Fibroblast of peridontal ligament (primary cell): ENCODE measurements around the gene ALX3.
A peak's percentile ranks its signal among the peaks of the same experiment; 100 is the strongest.

Experiments used
- DNase-seq: peaks from one replicate; pipeline ENCODE4 v3.0.0-alpha.2; 2010; ENCODE audit errors: extremely low read depth

ALX3 gene

DNA sequence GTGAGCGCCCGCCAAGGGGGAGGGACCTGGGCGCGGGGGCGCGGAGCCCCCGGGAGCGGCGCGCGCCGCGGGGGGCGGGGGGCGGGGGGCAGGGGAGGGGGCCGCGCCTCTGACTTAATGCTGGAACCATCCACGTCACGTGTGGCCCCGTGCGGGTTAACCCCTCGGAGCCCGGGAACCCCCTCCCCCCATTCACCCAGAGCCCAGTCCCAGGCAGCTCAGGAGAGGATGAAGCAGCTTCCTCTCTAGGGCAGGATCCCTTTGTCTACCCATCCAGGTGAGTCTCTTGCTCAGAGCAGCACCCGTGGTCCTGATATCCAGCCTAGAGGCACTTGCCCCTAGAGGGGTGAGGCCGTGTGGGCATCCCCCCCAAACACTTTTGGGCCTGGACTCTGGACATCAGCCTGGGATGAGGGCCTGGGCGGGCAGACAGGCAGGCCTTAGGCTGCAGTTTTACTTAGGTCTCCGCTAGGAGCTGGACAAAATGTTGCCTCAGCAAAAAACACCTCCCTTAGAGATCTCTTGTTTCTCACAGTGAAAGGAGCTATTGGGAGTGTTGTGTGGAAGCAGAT lies at the start of gene ALX3:
TSS of gene ALX3 (minus strand) at position 2 of the 572 bp plus-strand sequence. CDS start 60 bp downstream, outside the sequence.
- DNase-seq: no peak

DNA sequence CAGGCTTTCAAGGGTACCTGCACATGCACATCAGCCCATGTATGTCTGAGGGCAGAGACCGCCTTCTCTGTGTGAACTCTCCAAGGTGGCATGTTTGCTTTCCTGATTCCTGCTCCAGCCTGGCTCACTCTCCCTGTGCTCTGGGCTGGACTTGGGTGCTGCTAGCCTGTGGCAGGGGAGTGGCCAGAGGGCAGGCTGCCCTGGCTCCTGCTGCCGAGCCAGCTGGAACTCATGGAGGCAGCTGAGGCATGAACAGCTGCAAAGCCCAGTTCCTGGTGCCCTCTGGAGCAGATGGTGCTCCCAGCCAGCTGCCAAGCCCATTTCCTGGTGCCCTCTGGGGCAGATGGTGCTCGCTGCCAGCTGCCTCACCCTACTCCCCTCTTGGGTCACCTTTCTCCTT lies 49.4 kb upstream of the ALX3 start:
- no peak for DNase-seq

DNA sequence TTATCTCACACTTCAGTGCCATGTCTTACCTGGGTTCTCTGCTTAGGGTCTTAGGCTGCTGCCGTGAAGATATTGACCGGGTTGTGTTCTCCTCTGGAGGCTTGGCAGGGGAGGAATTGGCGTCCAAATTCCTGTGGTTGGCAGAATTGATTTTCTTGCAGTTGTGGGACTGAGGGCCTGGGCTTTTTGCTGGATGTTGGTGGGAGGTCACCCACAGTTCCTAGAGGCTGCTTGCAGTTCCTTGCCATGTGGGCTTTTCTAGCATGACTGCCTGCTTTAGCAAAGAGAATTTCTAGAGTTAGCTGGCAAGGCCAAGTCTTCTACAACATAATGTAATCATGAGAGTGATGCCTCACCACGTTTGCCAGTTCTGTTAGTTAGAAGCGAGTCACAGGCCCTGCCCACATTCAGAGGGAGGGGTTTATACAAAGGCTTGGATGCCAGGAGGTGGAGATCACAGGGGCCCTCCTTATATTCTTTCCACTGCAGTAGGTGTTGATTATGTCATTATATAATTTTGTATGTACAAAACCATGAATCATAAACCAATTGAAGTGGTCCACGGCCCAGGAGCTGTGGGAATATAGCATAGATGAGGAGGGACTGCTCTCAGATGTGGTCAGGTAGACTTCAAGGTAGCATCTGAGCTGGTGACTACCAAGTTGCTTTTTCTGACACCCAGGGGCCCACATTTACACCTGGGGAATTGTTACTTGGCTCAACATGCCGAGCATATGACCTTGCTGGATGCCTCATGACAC lies 48.3 kb upstream of the ALX3 start:
- peak; percentile 62 for DNase-seq

DNA sequence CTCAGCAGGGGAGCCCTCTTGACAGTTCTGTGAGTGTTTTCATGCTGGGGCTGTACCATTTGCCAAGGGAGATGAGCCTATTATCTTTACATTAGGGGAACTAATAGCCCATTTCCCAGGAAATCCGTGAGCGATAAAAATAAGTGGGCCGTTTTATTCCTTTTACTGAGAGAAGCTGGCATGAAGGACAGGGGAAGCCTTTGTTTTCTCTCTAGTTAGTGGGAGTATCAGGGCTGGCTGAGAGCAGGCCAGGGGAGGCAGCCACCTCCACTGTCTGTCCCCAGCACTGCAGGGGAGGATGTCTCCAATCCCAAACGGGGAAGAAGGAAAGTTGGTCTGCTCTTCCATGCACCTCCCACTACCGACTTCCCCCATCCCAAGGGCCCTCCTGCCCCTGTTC lies 44.3 kb upstream of the ALX3 start:
- no peak for DNase-seq

GRCh38 chr1:110114173-110114572 lies 43.7 kb upstream of the ALX3 start:
- DNase-seq: no peak

GRCh38 chr1:110113551-110113950 lies 43.1 kb upstream of the ALX3 start:
- DNase-seq: no peak

DNA sequence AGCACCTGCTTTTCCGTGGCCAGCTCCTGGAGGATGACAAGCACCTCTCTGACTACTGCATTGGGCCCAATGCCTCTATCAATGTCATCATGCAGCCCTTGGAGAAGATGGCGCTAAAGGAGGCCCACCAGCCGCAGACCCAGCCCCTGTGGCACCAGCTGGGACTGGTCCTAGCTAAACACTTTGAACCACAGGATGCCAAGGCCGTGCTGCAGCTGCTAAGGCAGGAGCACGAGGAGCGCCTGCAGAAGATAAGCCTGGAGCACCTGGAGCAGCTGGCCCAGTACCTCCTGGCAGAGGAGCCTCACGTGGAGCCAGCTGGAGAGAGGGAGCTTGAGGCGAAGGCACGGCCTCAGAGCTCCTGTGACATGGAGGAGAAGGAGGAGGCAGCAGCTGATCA lies 42.2 kb upstream of the ALX3 start:
- no peak for DNase-seq

GRCh38 chr1:110112143-110112542 lies 41.7 kb upstream of the ALX3 start, which contains the start of gene UBL4B:
TSS of gene UBL4B (plus strand) at chr1:110112443. CDS start at chr1:110112535, 92 bp downstream.
- no peak for DNase-seq

GRCh38 chr1:110111081-110111480 lies 40.6 kb upstream of the ALX3 start:
- DNase-seq: no peak

DNA sequence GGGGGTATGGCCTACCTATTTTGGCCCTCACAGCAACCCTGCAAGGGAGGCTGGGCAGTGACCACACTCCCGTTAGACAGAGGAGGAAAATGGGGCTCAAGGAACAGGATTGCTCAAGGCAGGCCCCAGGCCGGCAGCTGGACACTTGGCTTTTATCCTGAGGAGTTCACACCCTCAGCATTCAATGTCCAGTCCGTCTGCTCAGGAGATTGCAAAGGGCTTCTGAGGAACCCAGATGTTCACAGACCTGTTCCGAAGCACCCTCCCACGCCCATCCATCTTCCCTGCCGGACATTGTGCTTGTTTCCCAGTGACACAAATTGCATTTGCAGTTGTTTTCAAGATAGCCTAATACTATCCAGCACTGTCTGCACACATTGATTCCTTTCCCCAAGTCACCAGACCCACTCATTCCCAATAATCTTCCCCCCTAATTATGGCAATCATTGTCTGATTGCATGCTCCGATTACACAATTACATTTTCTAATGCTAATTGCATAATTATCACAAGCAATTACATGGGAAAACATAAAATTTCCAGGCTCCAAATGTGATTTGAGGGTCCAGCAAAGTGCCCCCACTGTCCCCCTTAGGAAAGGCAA lies 37.5 kb upstream of the ALX3 start:
- no peak for DNase-seq

GRCh38 chr1:110106013-110106941 lies 35.8 kb upstream of the ALX3 start:
- DNase-seq: peak; percentile 69

GRCh38 chr1:110102081-110102480 lies 31.6 kb upstream of the ALX3 start:
- no peak for DNase-seq

DNA sequence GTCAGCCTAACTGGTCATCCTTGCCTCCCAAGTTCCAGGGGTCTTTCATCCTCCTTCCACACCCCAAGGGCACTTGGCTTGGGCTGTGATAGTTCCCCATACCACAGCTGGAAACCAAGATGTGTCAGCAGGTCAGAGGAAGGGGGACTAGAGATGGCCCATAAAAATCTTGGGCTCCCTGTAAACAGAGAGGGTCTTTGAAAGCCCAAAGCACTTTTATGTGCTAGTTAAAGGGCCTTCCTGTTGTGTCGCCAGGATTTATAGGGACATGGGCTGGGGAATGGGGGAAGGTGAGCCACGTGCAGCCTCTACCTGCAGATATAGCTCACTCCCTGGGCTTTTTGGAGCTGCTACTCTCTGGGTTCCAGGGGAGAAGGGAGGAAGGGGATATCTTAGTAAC lies 29.9 kb upstream of the ALX3 start:
- no peak for DNase-seq

- no peak for DNase-seq
These were observed 28.0 kb upstream of the ALX3 start for GRCh38 chr1:110098222-110099026.

DNA sequence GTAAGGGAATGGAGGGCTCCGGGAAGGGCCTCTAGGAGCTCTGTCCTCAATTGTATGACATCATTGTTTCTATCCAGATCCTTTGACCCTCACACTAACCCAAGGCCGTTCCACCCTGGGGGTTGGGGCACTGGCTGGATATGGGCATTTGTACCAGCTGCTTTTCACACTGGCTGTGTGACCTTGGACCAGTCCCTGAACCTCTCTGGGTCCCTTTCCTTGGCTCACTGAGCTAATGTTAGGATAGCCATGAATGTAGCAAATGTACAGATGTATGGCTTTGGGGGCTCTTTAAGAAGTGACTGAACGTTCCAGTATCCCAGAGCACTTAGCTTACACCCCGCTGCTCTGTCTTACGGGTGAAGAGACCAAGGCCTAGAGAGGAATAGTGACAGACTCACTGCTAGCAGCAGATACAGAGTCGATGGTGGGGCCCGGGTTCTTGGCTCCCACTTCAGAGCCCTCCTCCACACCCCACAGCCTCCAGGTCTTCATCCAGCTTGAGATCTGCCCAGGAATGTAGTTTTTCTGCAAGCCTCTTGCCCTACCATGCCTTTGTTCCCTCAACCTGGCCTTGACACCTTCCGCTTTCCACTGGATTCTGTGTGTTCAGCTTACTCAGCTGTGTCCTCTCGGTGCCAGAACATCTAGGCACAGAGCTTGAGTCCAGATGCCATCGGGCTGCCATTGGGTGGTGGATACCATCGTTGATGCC lies 27.2 kb upstream of the ALX3 start:
- DNase-seq: no peak

DNA sequence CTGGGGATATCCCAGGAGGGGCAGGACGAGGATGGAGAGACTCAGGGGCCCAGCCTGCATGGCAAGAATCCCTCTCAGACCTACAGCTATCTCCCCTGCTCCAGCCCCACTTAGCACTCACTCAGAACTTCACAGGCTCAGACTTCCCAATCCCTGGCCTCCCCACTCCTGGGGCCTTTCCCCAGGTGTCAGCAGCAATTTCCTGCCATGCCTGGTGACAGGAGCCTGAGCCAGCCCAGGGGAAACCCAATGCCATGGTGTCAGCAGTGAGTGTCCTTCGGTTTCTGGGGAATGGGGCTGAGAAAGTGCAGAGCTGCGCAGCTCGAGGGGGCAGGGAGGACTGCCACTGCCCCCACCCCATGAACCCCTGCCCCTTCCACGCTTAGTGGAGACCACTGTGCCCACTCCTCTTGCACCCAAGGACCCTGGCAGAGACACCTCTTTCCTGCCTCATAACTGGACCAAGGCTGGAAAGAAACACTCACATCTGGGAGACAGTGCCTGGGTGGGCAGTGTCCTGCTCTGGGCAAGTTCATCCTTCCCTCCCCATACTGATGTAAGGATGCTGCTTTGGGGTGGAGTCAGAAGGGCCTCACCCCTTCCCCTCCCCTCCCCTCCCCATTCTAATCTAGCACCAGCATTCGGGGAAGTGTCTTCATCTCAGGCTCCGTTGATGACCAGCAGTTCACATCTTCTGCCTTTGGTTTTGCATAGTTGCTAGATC lies 24.6 kb upstream of the ALX3 start:
- no peak for DNase-seq

- no peak for DNase-seq
These were observed 22.5 kb upstream of the ALX3 start for GRCh38 chr1:110092991-110093390.

- DNase-seq: no peak
These were observed 21.3 kb upstream of the ALX3 start for GRCh38 chr1:110091791-110092190.

DNA sequence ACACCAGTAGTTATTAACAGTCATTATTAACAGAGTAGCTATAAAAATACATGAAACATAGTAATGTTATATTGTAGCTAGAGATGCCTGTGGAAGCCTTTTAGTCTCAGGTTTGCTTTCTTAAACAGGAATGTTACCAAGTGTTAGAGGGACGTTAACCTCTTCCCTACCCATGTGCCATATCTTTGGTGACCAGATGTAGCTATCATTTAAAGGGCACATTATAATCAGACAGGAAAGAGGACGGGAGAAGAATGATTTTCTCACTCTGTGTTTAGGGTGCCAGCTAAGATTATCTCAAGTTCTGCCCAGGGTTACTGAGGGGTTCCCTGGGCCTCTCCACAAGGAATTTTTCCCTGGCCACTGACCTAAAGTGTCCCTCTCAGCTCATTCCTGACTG lies 20.9 kb upstream of the ALX3 start:
- DNase-seq: no peak
